Upper lobe of left lung (tissue), 4 donors: ENCODE measurements around the gene MARK4.
"Not testable (repeated sequence)": the region's sequence is repeated elsewhere in the genome, so short reads cannot be mapped to it uniquely, and the experiment has no call there.

Experiments
- CTCF ChIP-seq, 6 experiments: fragments of 450-650 bp in 4 of 6; fragments of 200-600 bp in 2 of 6; sonication (generic) in 2 of 6; IDR thresholded peaks; one replicate each; pipeline ENCODE4 v1.5.1; 2016 to 2019; ENCODE audit warnings: antibody characterized with exemption in 6 of 6
- EP300 ChIP-seq, 4 donors: sonication (generic); formaldehyde crosslinking; IDR thresholded peaks; one replicate each; pipeline ENCODE4 v1.5.1; 2017; ENCODE audit warnings: antibody characterized with exemption in 4 of 4, control low read depth in 2 of 4
- POLR2A ChIP-seq, 4 donors: fragments of 450-650 bp; IDR thresholded peaks; one replicate each; pipeline ENCODE4 v1.5.1; 2016 to 2017; ENCODE audit warnings: antibody characterized with exemption in 4 of 4, mild to moderate bottlenecking in 2 of 4
- POLR2AphosphoS5 ChIP-seq, 2 donors: sonication (generic); formaldehyde crosslinking; IDR thresholded peaks; one replicate each; pipeline ENCODE4 v1.5.1; 2017; ENCODE audit warnings: antibody characterized with exemption in 2 of 2

- TF ChIP-seq POLR2AphosphoS5, POLR2A, CTCF, EP300 (IDR thresholded peaks at IDR 0.05): not testable (repeated sequence)
These were observed 58.3 kb downstream of the MARK4 start for GRCh38 chr19:45309322-45309721.
